ENCODE data around the gene MRPL51. TPM values are rescaled to one million over a fixed set of nuclear protein-coding genes. Genes with fewer than 3 reads are reported as not detected.

The MRPL51 gene
- total and polyA plus RNA-seq, 2 experiments from 2014 or later: 57.4 to 231 TPM

GRCh38 chr12:6535960-6536847, 43.1 kb upstream of the MRPL51 start:
- H3K36me3 ChIP-seq (replicated peaks; ENCODE audit: insufficient read depth, low read depth): no peaks in the 10 kb centered on the region
- 66% methylated on average over 10 of the region's 10 CpGs for WGBS (ENCODE audit: low lambda C conversion rate, missing lambda C conversion rate)
- H2AFZ ChIP-seq: no peak overlapping the region
- no peaks in the 10 kb centered on the region for H3K9me3 ChIP-seq (ENCODE audit: low read depth)
- H3K4me2 ChIP-seq: peak overlapping the region; percentile 82
- peak overlapping the region; percentile 93 for H3K4me3 ChIP-seq
- no peaks in the 10 kb centered on the region for H3K27me3 ChIP-seq
- TF ChIP-seq EZH2phosphoT487 (IDR thresholded peaks at IDR 0.05; ENCODE audit: low read depth, severe bottlenecking, unreplicated experiment): no peak
- no peak for TF ChIP-seq EZH2 (IDR thresholded peaks at IDR 0.05; ENCODE audit: borderline replicate concordance)
- no peak for TF ChIP-seq CTCF (IDR thresholded peaks at IDR 0.05; ENCODE audit: poor library complexity)
- no peak for DNase-seq (ENCODE audit: low spot score)
- peaks cover 39% of the 10 kb centered on the region for H3K4me1 ChIP-seq (ENCODE audit: insufficient read depth)
- H3K9me2 ChIP-seq (replicated peaks; ENCODE audit: insufficient read depth): no peaks in the 10 kb centered on the region
- H3K27ac ChIP-seq: peak overlapping the region; percentile 92
- peaks cover 40% of the 10 kb centered on the region for H4K20me1 ChIP-seq (ENCODE audit: insufficient read depth, poor library complexity, severe bottlenecking)
- peaks cover 33% of the 10 kb centered on the region for H3K79me2 ChIP-seq

- H3K27ac ChIP-seq: peak overlapping the region; percentile 92
- DNase-seq (ENCODE audit: low spot score): no peak
- TF ChIP-seq EZH2phosphoT487 (IDR thresholded peaks at IDR 0.05; ENCODE audit: low read depth, severe bottlenecking, unreplicated experiment) (no peak), EZH2 (IDR thresholded peaks at IDR 0.05; ENCODE audit: borderline replicate concordance) (no peak), CTCF (IDR thresholded peaks at IDR 0.05; ENCODE audit: poor library complexity) (no peak)
- H3K9me2 ChIP-seq (replicated peaks; ENCODE audit: insufficient read depth): no peaks in the 10 kb centered on the region
- H4K20me1 ChIP-seq (ENCODE audit: insufficient read depth, poor library complexity, severe bottlenecking): peaks cover 40% of the 10 kb centered on the region
- H3K4me1 ChIP-seq (ENCODE audit: insufficient read depth): peaks cover 34% of the 10 kb centered on the region
- H3K9me3 ChIP-seq (ENCODE audit: low read depth): no peaks in the 10 kb centered on the region
- peaks cover 39% of the 10 kb centered on the region for H3K79me2 ChIP-seq
- no peaks in the 10 kb centered on the region for H3K36me3 ChIP-seq (replicated peaks; ENCODE audit: insufficient read depth, low read depth)
- no peaks in the 10 kb centered on the region for H3K27me3 ChIP-seq
- peak overlapping the region; percentile 82 for H3K4me2 ChIP-seq
- WGBS (ENCODE audit: low lambda C conversion rate, missing lambda C conversion rate): 0% methylated on average over 6 of the region's 6 CpGs
- no peak overlapping the region for H2AFZ ChIP-seq
- peak overlapping the region; percentile 93 for H3K4me3 ChIP-seq
These were observed 42.6 kb upstream of the MRPL51 start for GRCh38 chr12:6535697-6535946.

- peak; percentile 80 for DNase-seq (ENCODE audit: low spot score)
- Histone ChIP-seq H3K9me3 (ENCODE audit: low read depth) (no peaks in the 10 kb centered on the region), H2AFZ (no peak overlapping the region), H4K20me1 (ENCODE audit: insufficient read depth, poor library complexity, severe bottlenecking) (peaks cover 40% of the 10 kb centered on the region), H3K4me2 (peak overlapping the region; percentile 82), H3K4me1 (ENCODE audit: insufficient read depth) (peaks cover 31% of the 10 kb centered on the region), H3K9me2 (replicated peaks; ENCODE audit: insufficient read depth) (no peaks in the 10 kb centered on the region), H3K27ac (peak overlapping the region; percentile 92), H3K27me3 (no peaks in the 10 kb centered on the region), H3K4me3 (peak overlapping the region; percentile 93), H3K79me2 (peaks cover 39% of the 10 kb centered on the region), H3K36me3 (replicated peaks; ENCODE audit: insufficient read depth, low read depth) (no peaks in the 10 kb centered on the region)
- 1% methylated on average over 42 of the region's 52 CpGs for WGBS (ENCODE audit: low lambda C conversion rate, missing lambda C conversion rate)
- TF ChIP-seq EZH2 (IDR thresholded peaks at IDR 0.05; ENCODE audit: borderline replicate concordance): no peak
- no peak for TF ChIP-seq CTCF (IDR thresholded peaks at IDR 0.05; ENCODE audit: poor library complexity)
- no peak for TF ChIP-seq EZH2phosphoT487 (IDR thresholded peaks at IDR 0.05; ENCODE audit: low read depth, severe bottlenecking, unreplicated experiment)
These were observed 42.1 kb upstream of the MRPL51 start for GRCh38 chr12:6534945-6535696.
